GM12878 (cell line): ENCODE data around the gene HSPA1A. TPM values are rescaled to one million over a fixed set of nuclear protein-coding genes. Genes with fewer than 3 reads are reported as not detected.

Experiments
- CBX3 ChIP-seq: fragments of 200-600 bp; sonication (generic); IDR thresholded peaks from 2 replicates; pipeline ENCODE4 v1.6.1; 2016; ENCODE audit warnings: low read depth, borderline replicate concordance
- CHD1 ChIP-seq: IDR thresholded peaks from 2 replicates; pipeline ENCODE4 v1.6.1; 2012; ENCODE audit warnings: low read depth, low read length, improper control_type of control experiment
- CREB1 ChIP-seq: IDR thresholded peaks from 2 replicates; pipeline ENCODE4 v1.6.1; 2012; ENCODE audit warnings: low read depth, mild to moderate bottlenecking, inconsistent platforms
- CTCF ChIP-seq, 3 experiments: IDR thresholded peaks in 2 of 3; conservative IDR thresholded peaks in 1 of 3; 2 replicates each; pipeline ENCODE4 v1.5.1; 2011; ENCODE audit warnings: low read depth in 3 of 3, low read length in 3 of 3, mild to moderate bottlenecking in 3 of 3, control low read depth in 2 of 3, moderate library complexity in 2 of 3, inconsistent platforms in 1 of 3, mixed read lengths in 1 of 3; ENCODE audit not compliant: control insufficient read depth in 2 of 3, insufficient read depth in 1 of 3; ENCODE audit errors: extremely low read depth in 1 of 3
- ELK1 ChIP-seq: IDR thresholded peaks from 2 replicates; pipeline ENCODE4 v1.6.1; 2012; ENCODE audit warnings: low read depth, low read length, improper control_type of control experiment
- EP300 ChIP-seq, 2 experiments: fragments of 150-350 bp in 1 of 2; IDR thresholded peaks; 2 replicates each; pipeline ENCODE4 v1.6.1; 2011 to 2012; ENCODE audit warnings: low read depth in 2 of 2, low read length in 2 of 2, borderline replicate concordance in 1 of 2, improper control_type of control experiment in 1 of 2, inconsistent platforms in 1 of 2; ENCODE audit not compliant: control insufficient read depth in 1 of 2
- HDAC2 ChIP-seq: fragments of 200-600 bp; sonication (generic); IDR thresholded peaks from 2 replicates; pipeline ENCODE4 v1.6.1; 2017
- KDM1A ChIP-seq: fragments of 200-600 bp; sonication (generic); IDR thresholded peaks from 2 replicates; pipeline ENCODE4 v1.6.1; 2016; ENCODE audit warnings: borderline replicate concordance
- MTA2 ChIP-seq: fragments of 450-650 bp; IDR thresholded peaks from 2 replicates; pipeline ENCODE4 v1.6.1; 2016; ENCODE audit warnings: low read depth, mild to moderate bottlenecking, moderate library complexity
- MYC ChIP-seq: IDR thresholded peaks from 2 replicates; pipeline ENCODE4 v1.6.1; 2011; ENCODE audit warnings: mild to moderate bottlenecking, low read length, moderate library complexity, inconsistent platforms; ENCODE audit not compliant: insufficient read depth, insufficient replicate concordance, insufficient read length, severe bottlenecking
- NBN ChIP-seq: fragments of 450-650 bp; IDR thresholded peaks from 2 replicates; pipeline ENCODE4 v1.6.1; 2016
- NR2F1 ChIP-seq: fragments of 450-650 bp; conservative IDR thresholded peaks from 2 replicates; pipeline ENCODE4 v1.6.1; 2017; ENCODE audit warnings: mild to moderate bottlenecking
- SIN3A ChIP-seq: IDR thresholded peaks from 2 replicates; pipeline ENCODE4 v1.6.1; 2012; ENCODE audit warnings: low read depth, low read length, improper control_type of control experiment
- WRNIP1 ChIP-seq: IDR thresholded peaks from 2 replicates; pipeline ENCODE4 v1.6.1; 2011; ENCODE audit warnings: low read depth, low read length, improper control_type of control experiment, borderline replicate concordance
- polyA plus RNA-seq, 11 experiments: library from polyadenylated mRNA; depleted of rRNA in 4 of 11; unstranded in 6 of 11; stranded (reverse) in 5 of 11; fragments of >200 nt; fragmentation: Nextera tagmentation in 4 of 11; fragmentation: Illumina TruSeq in 1 of 11; extraction: Ambion mirVana in 4 of 11; extraction: Trizol in 1 of 11; gene quantifications; 1 replicate in 1 of 11; 2 replicates in 10 of 11; pipeline versions ENCODE4 v1.2.1 to v1.2.3, GENCODE V29; 2011 to 2016; ENCODE audit warnings: inconsistent platforms in 2 of 11, missing spikeins in 2 of 11, low read depth in 1 of 11
- total RNA-seq, 4 experiments: library from RNA; depleted of rRNA in 3 of 4; stranded (reverse); fragments of >200 nt in 3 of 4; fragmentation: Illumina TruSeq in 1 of 4; extraction: Trizol in 1 of 4; gene quantifications; 2 replicates each; pipeline versions ENCODE4 v1.2.1 to v1.2.3, GENCODE V29; 2013 to 2021
- TF ChIP-seq, protein P1 (sequence below): fragments of 450-650 bp; formaldehyde crosslinking; IDR thresholded peaks from 2 replicates; pipeline ENCODE4 v1.5.0; 2022; ENCODE audit warnings: mild to moderate bottlenecking, missing genetic modification characterization
- TF ChIP-seq, protein P2 (sequence below): fragments of 450-650 bp; IDR thresholded peaks from 2 replicates; pipeline ENCODE4 v1.6.1; 2017; ENCODE audit warnings: antibody characterized with exemption, mild to moderate bottlenecking, moderate library complexity
- TF ChIP-seq, protein P3 (sequence below): IDR thresholded peaks from 2 replicates; pipeline ENCODE4 v1.6.1; 2011; ENCODE audit warnings: borderline replicate concordance, low read depth, mild to moderate bottlenecking, moderate library complexity, low read length; ENCODE audit not compliant: insufficient read depth, poor library complexity, severe bottlenecking

The HSPA1A gene
- total and polyA plus RNA-seq, 10 of the 15 experiments (the other 5 are each of a cell fraction or from before 2014, with no cell fraction given), result 0.29 to 51.8 (median 17.5) TPM

- peak; percentile 93 for TF ChIP-seq CREB1
- TF ChIP-seq, protein P1, sequence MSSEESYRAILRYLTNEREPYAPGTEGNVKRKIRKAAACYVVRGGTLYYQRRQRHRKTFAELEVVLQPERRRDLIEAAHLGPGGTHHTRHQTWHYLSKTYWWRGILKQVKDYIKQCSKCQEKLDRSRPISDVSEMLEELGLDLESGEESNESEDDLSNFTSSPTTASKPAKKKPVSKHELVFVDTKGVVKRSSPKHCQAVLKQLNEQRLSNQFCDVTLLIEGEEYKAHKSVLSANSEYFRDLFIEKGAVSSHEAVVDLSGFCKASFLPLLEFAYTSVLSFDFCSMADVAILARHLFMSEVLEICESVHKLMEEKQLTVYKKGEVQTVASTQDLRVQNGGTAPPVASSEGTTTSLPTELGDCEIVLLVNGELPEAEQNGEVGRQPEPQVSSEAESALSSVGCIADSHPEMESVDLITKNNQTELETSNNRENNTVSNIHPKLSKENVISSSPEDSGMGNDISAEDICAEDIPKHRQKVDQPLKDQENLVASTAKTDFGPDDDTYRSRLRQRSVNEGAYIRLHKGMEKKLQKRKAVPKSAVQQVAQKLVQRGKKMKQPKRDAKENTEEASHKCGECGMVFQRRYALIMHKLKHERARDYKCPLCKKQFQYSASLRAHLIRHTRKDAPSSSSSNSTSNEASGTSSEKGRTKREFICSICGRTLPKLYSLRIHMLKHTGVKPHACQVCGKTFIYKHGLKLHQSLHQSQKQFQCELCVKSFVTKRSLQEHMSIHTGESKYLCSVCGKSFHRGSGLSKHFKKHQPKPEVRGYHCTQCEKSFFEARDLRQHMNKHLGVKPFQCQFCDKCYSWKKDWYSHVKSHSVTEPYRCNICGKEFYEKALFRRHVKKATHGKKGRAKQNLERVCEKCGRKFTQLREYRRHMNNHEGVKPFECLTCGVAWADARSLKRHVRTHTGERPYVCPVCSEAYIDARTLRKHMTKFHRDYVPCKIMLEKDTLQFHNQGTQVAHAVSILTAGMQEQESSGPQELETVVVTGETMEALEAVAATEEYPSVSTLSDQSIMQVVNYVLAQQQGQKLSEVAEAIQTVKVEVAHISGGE (CRISPR knock-in tag), result no peak
- no peak for TF ChIP-seq WRNIP1
- peak; percentile 31; the same call in 1 of the 2 replicates for TF ChIP-seq ELK1
- no peak for TF ChIP-seq HDAC2
- TF ChIP-seq SIN3A, result peak; percentile 33; the same call in 1 of the 2 replicates
- no peak for TF ChIP-seq CBX3
- TF ChIP-seq, protein P2, sequence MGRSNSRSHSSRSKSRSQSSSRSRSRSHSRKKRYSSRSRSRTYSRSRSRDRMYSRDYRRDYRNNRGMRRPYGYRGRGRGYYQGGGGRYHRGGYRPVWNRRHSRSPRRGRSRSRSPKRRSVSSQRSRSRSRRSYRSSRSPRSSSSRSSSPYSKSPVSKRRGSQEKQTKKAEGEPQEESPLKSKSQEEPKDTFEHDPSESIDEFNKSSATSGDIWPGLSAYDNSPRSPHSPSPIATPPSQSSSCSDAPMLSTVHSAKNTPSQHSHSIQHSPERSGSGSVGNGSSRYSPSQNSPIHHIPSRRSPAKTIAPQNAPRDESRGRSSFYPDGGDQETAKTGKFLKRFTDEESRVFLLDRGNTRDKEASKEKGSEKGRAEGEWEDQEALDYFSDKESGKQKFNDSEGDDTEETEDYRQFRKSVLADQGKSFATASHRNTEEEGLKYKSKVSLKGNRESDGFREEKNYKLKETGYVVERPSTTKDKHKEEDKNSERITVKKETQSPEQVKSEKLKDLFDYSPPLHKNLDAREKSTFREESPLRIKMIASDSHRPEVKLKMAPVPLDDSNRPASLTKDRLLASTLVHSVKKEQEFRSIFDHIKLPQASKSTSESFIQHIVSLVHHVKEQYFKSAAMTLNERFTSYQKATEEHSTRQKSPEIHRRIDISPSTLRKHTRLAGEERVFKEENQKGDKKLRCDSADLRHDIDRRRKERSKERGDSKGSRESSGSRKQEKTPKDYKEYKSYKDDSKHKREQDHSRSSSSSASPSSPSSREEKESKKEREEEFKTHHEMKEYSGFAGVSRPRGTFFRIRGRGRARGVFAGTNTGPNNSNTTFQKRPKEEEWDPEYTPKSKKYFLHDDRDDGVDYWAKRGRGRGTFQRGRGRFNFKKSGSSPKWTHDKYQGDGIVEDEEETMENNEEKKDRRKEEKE, result no peak
- 0 out of 2 replicates have a peak, but pooled peaks have one; percentile 5 for TF ChIP-seq MTA2
- peak; percentile 75; the same call in 1 of the 2 replicates for TF ChIP-seq NBN
- TF ChIP-seq MYC, result no peak
- TF ChIP-seq, protein P3, sequence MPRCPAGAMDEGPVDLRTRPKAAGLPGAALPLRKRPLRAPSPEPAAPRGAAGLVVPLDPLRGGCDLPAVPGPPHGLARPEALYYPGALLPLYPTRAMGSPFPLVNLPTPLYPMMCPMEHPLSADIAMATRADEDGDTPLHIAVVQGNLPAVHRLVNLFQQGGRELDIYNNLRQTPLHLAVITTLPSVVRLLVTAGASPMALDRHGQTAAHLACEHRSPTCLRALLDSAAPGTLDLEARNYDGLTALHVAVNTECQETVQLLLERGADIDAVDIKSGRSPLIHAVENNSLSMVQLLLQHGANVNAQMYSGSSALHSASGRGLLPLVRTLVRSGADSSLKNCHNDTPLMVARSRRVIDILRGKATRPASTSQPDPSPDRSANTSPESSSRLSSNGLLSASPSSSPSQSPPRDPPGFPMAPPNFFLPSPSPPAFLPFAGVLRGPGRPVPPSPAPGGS, result peak; percentile 19
- TF ChIP-seq KDM1A, result no peak
- TF ChIP-seq EP300 (IDR thresholded peaks at IDR 0.05; ENCODE audit: borderline replicate concordance in 1 of 2, control insufficient read depth in 1 of 2, low read depth in 2 of 2, low read length in 2 of 2), result no peak
- peak; percentile 24 to 34 (median 24); a peak in 3 of 6 replicates for TF ChIP-seq CTCF (IDR thresholded peaks at IDR 0.05 in 2 of 3, conservative IDR thresholded peaks at IDR 0.05 in 1 of 3; ENCODE audit: control insufficient read depth in 2 of 3, extremely low read depth in 1 of 3, insufficient read depth in 1 of 3, low read depth in 3 of 3, low read length in 3 of 3)
- TF ChIP-seq CHD1, result no peak
- peak; percentile 74 for TF ChIP-seq NR2F1
These were observed 8.7 kb upstream of the HSPA1A start, which contains the start of gene LSM2 (continued) for GRCh38 chr6:31806470-31807272.
